Karpas-422 (cell line): ENCODE results near the gene CHST8. TPM values are rescaled to one million over a fixed set of nuclear protein-coding genes. Genes with fewer than 3 reads are reported as not detected.

ENCODE experiments used
- DNase-seq: peaks from one replicate; pipeline ENCODE4 v3.0.0-alpha.2; 2015
- H2AFZ ChIP-seq: fragments of 200-600 bp; sonication (generic); 2 replicates; pipeline ENCODE4 v1.6.1; 2014; ENCODE audit warnings: antibody characterized with exemption, low read length, mixed read lengths
- H3K27ac ChIP-seq: fragments of 200-600 bp; sonication (generic); 2 replicates; pipeline ENCODE4 v1.5.1; 2014; ENCODE audit warnings: mild to moderate bottlenecking, low read length, moderate library complexity
- H3K27me3 ChIP-seq: fragments of 200-600 bp; sonication (generic); 2 replicates; pipeline ENCODE4 v1.6.1; 2014; ENCODE audit warnings: low read length, mixed read lengths
- H3K36me3 ChIP-seq: fragments of 200-600 bp; sonication (generic); 2 replicates; pipeline ENCODE4 v1.6.1; 2014; ENCODE audit warnings: low read length, mixed read lengths; ENCODE audit not compliant: insufficient read depth
- H3K4me1 ChIP-seq: fragments of 200-600 bp; sonication (generic); 2 replicates; pipeline ENCODE4 v1.6.1; 2014; ENCODE audit warnings: mild to moderate bottlenecking, low read length, mixed read lengths
- H3K4me2 ChIP-seq: fragments of 200-600 bp; sonication (generic); 2 replicates; pipeline ENCODE4 v1.6.1; 2014; ENCODE audit warnings: low read length, low read depth, mild to moderate bottlenecking; ENCODE audit not compliant: poor library complexity, severe bottlenecking
- H3K4me3 ChIP-seq: fragments of 200-600 bp; sonication (generic); 2 replicates; pipeline ENCODE4 v1.5.1; 2014; ENCODE audit warnings: mild to moderate bottlenecking, antibody characterized with exemption, low read length, mixed read lengths
- H3K79me2 ChIP-seq: fragments of 200-600 bp; sonication (generic); 2 replicates; pipeline ENCODE4 v1.6.1; 2014; ENCODE audit warnings: mild to moderate bottlenecking, low read length, mixed read lengths
- H3K9ac ChIP-seq: fragments of 200-600 bp; sonication (generic); 2 replicates; pipeline ENCODE4 v1.6.0; 2014; ENCODE audit warnings: low read length
- H3K9me2 ChIP-seq: fragments of 200-600 bp; sonication (generic), shearing (Covaris generic); replicated peaks from 2 replicates; pipeline ENCODE4 v1.6.0; 2014; ENCODE audit warnings: mild to moderate bottlenecking, low read length, moderate library complexity; ENCODE audit not compliant: insufficient read depth
- H3K9me3 ChIP-seq: fragments of 300-700, 200-600 bp; sonication (generic); 2 replicates; pipeline ENCODE4 v1.6.1; 2014; ENCODE audit warnings: low read length, mixed read lengths
- H4K20me1 ChIP-seq: fragments of 200-600 bp; sonication (generic); 2 replicates; pipeline ENCODE4 v1.6.1; 2014; ENCODE audit warnings: mild to moderate bottlenecking, antibody characterized with exemption, low read length, low read depth; ENCODE audit not compliant: insufficient read depth
- total RNA-seq: library from RNA; depleted of rRNA; stranded (reverse); fragments of >200 nt; shearing (Covaris generic); gene quantifications from 2 replicates; pipeline ENCODE4 v1.2.3, GENCODE V29; 2014; ENCODE audit warnings: low replicate concordance

The CHST8 gene
- total RNA-seq, 1 experiment from 2014 or later = not detected

DNA sequence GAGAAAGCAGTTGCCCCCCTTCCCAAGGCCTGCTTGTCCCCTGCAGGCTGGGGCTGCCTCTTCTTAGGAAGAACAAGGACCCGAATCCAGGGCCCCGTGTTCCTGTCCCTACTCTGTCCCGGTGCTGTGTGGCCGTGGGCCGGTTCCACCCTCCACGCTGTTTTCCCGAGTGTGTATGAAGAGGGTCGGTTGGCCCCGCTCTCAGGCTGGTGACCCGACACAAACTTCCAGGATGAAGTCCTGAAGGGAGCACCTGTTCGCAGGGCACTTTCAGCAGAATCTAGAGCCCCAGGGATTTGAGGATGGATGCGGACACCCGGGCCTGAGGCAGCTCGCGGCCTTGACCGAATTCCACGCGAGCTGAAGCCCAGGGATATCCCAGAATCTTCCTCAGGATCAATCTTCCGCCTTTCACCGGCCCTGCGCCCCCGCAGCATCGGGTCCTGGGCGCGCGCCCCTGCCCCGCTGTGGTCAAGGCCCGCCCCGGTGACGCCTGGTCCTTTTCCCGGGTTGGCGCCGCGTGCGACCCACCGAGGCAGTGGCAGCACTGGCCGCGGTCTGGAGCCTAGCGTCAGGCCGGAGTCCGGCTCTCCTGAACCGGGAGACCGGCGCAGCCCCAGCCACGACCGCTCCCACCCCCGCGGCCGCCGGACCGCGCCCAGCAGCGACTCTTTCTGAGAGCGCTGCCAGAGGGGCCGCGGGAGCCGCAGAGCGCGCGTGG lies 528 bp upstream of the CHST8 start:
- no peak for DNase-seq
- no peaks in the 10 kb centered on the region for H4K20me1 ChIP-seq
- no peaks in the 10 kb centered on the region for H3K9me3 ChIP-seq
- H3K27me3 ChIP-seq = no peaks in the 10 kb centered on the region
- H3K4me2 ChIP-seq = no peak overlapping the region
- H3K79me2 ChIP-seq = no peaks in the 10 kb centered on the region
- no peak overlapping the region for H3K4me3 ChIP-seq
- no peaks in the 10 kb centered on the region for H3K9me2 ChIP-seq
- no peak overlapping the region for H3K9ac ChIP-seq
- H3K27ac ChIP-seq = no peak overlapping the region
- H3K36me3 ChIP-seq = no peaks in the 10 kb centered on the region
- no peak overlapping the region for H2AFZ ChIP-seq
- no peaks in the 10 kb centered on the region for H3K4me1 ChIP-seq

GRCh38 chr19:33622505-33622808 lies 704 bp downstream of the CHST8 start:
- Histone ChIP-seq H3K4me1 (no peaks in the 10 kb centered on the region), H3K27ac (no peak overlapping the region), H3K79me2 (no peaks in the 10 kb centered on the region), H3K9ac (no peak overlapping the region), H2AFZ (no peak overlapping the region), H3K4me2 (no peak overlapping the region), H4K20me1 (no peaks in the 10 kb centered on the region), H3K9me3 (no peaks in the 10 kb centered on the region), H3K9me2 (no peaks in the 10 kb centered on the region), H3K4me3 (no peak overlapping the region), H3K36me3 (no peaks in the 10 kb centered on the region), H3K27me3 (no peaks in the 10 kb centered on the region)
- no peak for DNase-seq

DNA sequence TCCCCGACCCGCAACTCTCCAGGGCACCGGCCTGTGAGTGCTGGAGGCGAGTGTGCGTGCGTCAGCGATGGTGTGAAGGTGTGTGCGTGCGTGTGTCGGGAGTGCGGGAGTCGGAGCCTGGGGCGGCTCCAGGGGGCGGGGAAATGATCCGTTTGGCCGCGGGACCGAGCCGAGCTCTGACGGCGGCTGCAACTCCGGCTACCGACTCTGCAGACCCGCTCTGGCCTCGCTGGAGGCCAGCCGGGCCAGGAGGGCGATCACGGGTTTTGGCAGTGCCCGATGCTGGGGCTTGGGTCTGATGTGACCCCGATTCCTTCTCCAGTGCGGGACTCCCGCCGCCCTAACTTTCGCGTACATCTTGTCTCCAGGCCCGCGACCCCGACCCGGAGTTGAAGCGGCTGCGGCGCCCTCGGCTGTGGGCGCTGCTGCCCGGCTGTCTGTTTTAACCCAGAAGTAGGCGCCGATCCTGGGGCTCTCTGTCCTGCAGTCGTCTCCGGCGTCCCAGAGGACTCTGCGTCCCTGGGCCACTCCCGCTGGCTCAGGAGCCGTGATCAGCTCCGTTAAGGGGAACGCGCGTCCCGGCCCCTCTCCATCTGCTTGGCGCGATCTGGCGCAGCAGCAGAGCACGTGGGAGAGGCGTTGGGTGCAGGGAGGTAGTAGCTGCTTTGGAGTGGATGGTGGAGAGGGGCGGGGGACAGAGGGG lies 1.2 kb downstream of the CHST8 start:
- no peaks in the 10 kb centered on the region for H3K27me3 ChIP-seq
- no peak for DNase-seq

DNA sequence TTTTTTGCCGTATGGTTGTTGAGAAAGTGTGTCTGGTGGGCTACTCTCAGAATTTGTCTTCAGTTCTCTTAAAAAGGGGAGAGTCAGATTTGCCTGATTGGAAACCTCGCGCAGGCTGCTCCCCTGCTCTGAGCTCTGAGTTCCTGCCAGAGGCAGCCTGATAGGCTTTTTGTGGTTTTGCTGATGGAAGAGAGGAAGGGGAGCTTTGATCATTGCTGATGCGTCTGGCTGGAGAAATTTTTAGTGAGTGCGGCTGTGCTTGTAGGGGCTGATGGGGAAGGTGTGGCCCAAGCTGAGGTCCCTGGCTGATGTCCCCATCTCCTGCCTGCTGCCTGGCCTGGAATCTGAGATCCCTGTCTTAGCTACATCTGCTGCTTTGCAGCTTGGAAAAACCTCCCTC lies 2.8 kb downstream of the CHST8 start:
- Histone ChIP-seq H3K4me1 (no peaks in the 10 kb centered on the region), H3K27ac (no peak overlapping the region), H2AFZ (no peak overlapping the region), H3K9me2 (no peaks in the 10 kb centered on the region), H3K79me2 (no peaks in the 10 kb centered on the region), H3K36me3 (no peaks in the 10 kb centered on the region), H3K4me2 (no peak overlapping the region), H3K4me3 (no peak overlapping the region), H4K20me1 (no peaks in the 10 kb centered on the region), H3K27me3 (no peaks in the 10 kb centered on the region), H3K9me3 (no peaks in the 10 kb centered on the region), H3K9ac (no peak overlapping the region)
- no peak for DNase-seq

More for the DNA sequence above, 1.2 kb downstream of the CHST8 start:
- Histone ChIP-seq H3K9ac (no peak overlapping the region), H2AFZ (no peak overlapping the region), H4K20me1 (no peaks in the 10 kb centered on the region), H3K27ac (no peak overlapping the region), H3K79me2 (no peaks in the 10 kb centered on the region), H3K4me1 (no peaks in the 10 kb centered on the region), H3K9me2 (no peaks in the 10 kb centered on the region), H3K4me2 (no peak overlapping the region), H3K4me3 (no peak overlapping the region), H3K36me3 (no peaks in the 10 kb centered on the region), H3K9me3 (no peaks in the 10 kb centered on the region)

DNA sequence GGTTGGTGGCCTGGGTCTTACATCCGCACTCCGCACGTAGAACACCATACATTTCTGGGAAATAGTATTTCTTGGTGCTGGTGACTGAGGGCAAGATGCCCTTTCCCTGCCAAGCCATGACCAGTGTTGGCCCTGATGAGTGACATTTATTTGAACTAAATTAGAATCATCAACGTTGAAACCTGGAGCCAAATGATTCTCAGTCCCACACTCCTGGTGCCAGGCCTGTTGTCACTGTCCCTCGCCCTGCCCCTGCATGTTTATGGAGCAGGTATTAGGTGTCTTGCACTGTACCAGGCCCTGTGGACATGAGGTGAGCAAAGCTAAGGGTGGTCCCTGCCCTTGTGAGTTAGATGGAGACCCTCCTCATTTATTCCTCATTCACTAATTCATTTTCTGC lies 5.8 kb downstream of the CHST8 start:
- H3K9me3 ChIP-seq = no peaks in the 10 kb centered on the region
- H3K9ac ChIP-seq = no peak overlapping the region
- DNase-seq = no peak
- no peaks in the 10 kb centered on the region for H3K9me2 ChIP-seq
- no peaks in the 10 kb centered on the region for H3K79me2 ChIP-seq
- no peaks in the 10 kb centered on the region for H3K27me3 ChIP-seq
- no peaks in the 10 kb centered on the region for H4K20me1 ChIP-seq
- H2AFZ ChIP-seq = no peak overlapping the region
- H3K4me3 ChIP-seq = no peak overlapping the region
- no peak overlapping the region for H3K27ac ChIP-seq
- no peaks in the 10 kb centered on the region for H3K36me3 ChIP-seq
- H3K4me1 ChIP-seq = no peaks in the 10 kb centered on the region
- no peak overlapping the region for H3K4me2 ChIP-seq

DNA sequence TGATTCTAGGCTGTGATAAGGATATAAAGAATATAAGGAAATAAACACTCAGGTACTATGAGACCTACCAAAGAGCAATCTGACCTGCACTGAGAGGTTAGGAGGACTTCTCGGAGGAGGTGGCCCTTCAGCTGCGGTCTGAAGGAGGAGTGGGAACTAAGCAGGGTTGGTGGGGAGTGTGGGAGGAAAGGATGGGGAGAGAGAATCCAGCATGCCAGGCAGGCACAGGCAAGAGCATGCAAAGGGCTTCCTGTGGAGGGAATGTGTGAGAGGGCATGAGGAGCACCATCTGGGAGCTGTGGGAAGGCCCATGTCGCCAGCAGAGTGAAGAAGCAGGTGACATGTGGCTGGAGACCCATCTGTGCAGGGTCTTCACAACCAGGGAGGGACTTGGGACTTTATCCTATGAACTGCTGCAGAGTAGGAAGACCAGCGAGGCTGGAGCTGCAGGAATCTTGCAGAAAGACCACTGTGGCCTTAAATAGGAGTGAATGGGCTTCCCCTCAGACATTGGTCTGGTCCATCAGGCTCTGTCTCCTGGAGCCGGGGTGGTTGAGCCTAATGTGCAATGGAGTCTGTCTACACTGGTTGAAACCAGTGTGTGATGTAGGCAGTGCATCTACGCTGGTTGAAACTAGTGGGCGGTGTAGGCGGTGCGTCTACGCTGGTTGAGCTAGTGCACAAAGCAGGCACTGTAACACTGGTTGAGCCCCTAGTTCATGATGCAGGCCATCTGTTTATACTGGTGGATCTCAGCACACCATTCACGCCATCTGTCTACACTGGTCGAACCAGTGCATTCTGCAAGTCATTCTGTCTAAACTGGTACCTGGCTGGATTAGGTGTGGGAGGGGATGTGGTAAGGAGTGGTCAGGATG lies 6.4 kb downstream of the CHST8 start:
- Histone ChIP-seq H3K36me3 (no peaks in the 10 kb centered on the region), H3K4me2 (no peak overlapping the region), H3K9me3 (no peaks in the 10 kb centered on the region), H3K9ac (no peak overlapping the region), H4K20me1 (no peaks in the 10 kb centered on the region), H3K4me1 (no peaks in the 10 kb centered on the region), H3K27ac (no peak overlapping the region), H3K27me3 (no peaks in the 10 kb centered on the region), H3K79me2 (no peaks in the 10 kb centered on the region), H2AFZ (no peak overlapping the region), H3K9me2 (no peaks in the 10 kb centered on the region), H3K4me3 (no peak overlapping the region)
- no peak for DNase-seq

- no peaks in the 10 kb centered on the region for H3K4me1 ChIP-seq
- no peaks in the 10 kb centered on the region for H3K27me3 ChIP-seq
- no peaks in the 10 kb centered on the region for H3K36me3 ChIP-seq
- no peak overlapping the region for H2AFZ ChIP-seq
- no peaks in the 10 kb centered on the region for H3K9me3 ChIP-seq
- no peaks in the 10 kb centered on the region for H4K20me1 ChIP-seq
- no peak for DNase-seq
- H3K4me2 ChIP-seq = no peak overlapping the region
- H3K9me2 ChIP-seq = no peaks in the 10 kb centered on the region
- no peak overlapping the region for H3K9ac ChIP-seq
- H3K79me2 ChIP-seq = no peaks in the 10 kb centered on the region
- H3K4me3 ChIP-seq = no peak overlapping the region
- no peak overlapping the region for H3K27ac ChIP-seq
These were observed 7.4 kb downstream of the CHST8 start for GRCh38 chr19:33628921-33629825.
